Omental fat pad (tissue), 4 donors: ENCODE results near the gene TMEM59L. TPM values are rescaled to one million over a fixed set of nuclear protein-coding genes. Genes with fewer than 3 reads are reported as not detected.

Experiments
- ATAC-seq: fragments of 150-250 bp; one replicate; pipeline ENCODE4 v1.9.1; 2016; ENCODE audit warnings: mild to moderate bottlenecking, moderate library complexity; ENCODE audit not compliant: low FRiP score
- DNase-seq: peaks from one replicate; pipeline ENCODE4 v3.0.0-alpha.2; 2019; ENCODE audit warnings: low spot score
- total RNA-seq, 4 donors: library from RNA; depleted of rRNA; stranded (reverse); fragments of >200 nt; gene quantifications; one replicate each; pipeline ENCODE4 v1.1.0, GENCODE V29; 2016
- TF ChIP-seq, protein P1 (sequence below), 3 donors: fragments of 450-650 bp; IDR thresholded peaks; one replicate each; pipeline ENCODE4 v1.5.1; 2016 to 2017; ENCODE audit warnings: antibody characterized with exemption in 3 of 3, mild to moderate bottlenecking in 3 of 3, moderate library complexity in 2 of 3

TMEM59L gene
- total RNA-seq, 4 donors from 2014 or later, result 0.28 to 0.79 TPM; not detected in 2

DNA sequence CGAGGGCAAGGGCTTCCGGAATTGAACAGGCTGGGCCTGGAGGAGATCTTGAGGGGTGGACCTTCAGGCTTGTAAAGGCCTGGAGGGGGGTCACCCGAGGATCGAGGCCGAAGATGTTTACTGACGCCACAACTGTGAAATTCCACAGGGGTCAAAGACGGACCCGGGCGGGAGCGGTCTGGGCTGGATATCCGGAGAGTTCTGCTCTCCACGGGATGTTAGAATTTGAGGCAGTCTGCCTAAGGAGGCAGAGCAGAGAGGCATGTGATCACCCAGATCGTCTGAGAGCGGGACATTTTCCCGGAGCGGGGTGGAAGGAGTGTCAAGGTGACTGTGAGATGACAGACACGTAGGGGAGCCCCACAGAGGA lies 37.3 kb downstream of the TMEM59L start:
- TF ChIP-seq, protein P1, sequence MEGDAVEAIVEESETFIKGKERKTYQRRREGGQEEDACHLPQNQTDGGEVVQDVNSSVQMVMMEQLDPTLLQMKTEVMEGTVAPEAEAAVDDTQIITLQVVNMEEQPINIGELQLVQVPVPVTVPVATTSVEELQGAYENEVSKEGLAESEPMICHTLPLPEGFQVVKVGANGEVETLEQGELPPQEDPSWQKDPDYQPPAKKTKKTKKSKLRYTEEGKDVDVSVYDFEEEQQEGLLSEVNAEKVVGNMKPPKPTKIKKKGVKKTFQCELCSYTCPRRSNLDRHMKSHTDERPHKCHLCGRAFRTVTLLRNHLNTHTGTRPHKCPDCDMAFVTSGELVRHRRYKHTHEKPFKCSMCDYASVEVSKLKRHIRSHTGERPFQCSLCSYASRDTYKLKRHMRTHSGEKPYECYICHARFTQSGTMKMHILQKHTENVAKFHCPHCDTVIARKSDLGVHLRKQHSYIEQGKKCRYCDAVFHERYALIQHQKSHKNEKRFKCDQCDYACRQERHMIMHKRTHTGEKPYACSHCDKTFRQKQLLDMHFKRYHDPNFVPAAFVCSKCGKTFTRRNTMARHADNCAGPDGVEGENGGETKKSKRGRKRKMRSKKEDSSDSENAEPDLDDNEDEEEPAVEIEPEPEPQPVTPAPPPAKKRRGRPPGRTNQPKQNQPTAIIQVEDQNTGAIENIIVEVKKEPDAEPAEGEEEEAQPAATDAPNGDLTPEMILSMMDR (IDR thresholded peaks at IDR 0.05), result no peak
- DNase-seq, result no peak
- peak; percentile 42 for ATAC-seq

DNA sequence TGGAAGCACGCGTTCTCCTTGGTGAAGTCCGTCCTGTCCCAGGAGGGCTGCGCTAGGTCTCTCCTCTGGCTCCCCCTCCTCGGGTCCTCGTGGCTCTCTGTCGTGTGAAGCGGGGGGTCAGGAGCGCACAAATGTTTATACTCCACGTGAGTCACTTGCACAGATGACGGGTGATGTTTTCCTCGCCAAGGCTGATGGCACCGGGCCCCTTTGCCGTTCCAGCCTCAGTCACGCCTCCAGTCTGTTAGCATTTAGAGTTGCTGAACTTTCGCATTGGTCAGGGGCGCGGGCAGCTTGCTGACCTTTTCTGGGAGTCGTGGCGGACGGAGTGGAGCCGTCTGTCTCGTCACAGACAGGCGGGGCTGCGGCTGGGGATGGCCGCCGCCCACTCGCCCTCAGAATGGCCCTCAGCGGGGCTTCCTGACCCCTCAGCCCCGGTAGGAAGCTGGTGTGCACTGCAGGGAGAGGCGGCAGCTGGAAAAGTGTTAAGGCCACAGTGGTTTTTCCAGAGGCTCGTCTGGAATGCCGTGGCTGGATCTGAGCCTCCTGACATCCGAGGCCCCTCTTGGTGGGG lies 37.9 kb downstream of the TMEM59L start:
- TF ChIP-seq, protein P1 (IDR thresholded peaks at IDR 0.05), result no peak
- peak; percentile 33 for ATAC-seq
- DNase-seq, result no peak

- TF ChIP-seq, protein P1 (IDR thresholded peaks at IDR 0.05), result no peak
- DNase-seq (no peak), ATAC-seq (no peak)
Observed at GRCh38 chr19:18651300-18651699, 38.6 kb downstream of the TMEM59L start.

- TF ChIP-seq, protein P1 (IDR thresholded peaks at IDR 0.05), result no peak
- DNase-seq (no peak), ATAC-seq (no peak)
Observed at GRCh38 chr19:18651733-18652132, 39.1 kb downstream of the TMEM59L start.

DNA sequence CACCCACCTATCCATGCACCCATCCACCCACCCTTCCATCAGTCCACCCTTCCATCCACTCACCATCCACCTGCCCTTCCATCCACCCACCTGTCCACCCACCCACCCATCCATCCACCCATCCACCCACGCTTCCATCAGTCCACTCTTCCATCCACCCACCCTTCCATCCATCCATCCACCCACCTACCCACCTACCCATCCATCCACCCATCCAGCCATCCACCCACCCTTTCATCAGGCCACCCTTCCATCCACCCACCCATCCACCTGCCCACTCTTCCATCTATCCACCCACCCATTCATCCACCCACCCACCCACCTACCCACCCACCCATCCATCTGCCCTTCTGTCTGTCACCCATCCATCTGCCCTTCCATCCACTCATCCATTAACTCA lies 41.2 kb downstream of the TMEM59L start:
- TF ChIP-seq, protein P1 (IDR thresholded peaks at IDR 0.05), result no peak
- no peak for ATAC-seq
- DNase-seq, result no peak

DNA sequence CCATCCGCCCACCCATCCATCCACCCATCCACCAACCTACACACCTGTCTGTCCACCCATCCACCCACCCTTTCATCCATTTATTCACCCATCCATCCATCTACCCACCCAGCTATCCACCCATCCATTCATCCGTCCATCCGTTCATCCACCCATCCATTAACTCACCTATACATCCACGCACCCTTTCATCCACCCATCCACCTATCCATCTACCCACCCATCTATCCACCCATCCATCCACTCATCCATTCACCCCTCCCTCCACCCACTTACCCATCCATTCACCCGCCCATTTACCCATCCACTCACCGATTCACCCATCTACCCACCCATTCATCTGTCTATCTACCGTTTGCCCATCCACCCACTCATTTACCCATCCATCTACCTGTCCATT lies 41.8 kb downstream of the TMEM59L start:
- TF ChIP-seq, protein P1 (IDR thresholded peaks at IDR 0.05), result no peak
- no peak for ATAC-seq
- no peak for DNase-seq

DNA sequence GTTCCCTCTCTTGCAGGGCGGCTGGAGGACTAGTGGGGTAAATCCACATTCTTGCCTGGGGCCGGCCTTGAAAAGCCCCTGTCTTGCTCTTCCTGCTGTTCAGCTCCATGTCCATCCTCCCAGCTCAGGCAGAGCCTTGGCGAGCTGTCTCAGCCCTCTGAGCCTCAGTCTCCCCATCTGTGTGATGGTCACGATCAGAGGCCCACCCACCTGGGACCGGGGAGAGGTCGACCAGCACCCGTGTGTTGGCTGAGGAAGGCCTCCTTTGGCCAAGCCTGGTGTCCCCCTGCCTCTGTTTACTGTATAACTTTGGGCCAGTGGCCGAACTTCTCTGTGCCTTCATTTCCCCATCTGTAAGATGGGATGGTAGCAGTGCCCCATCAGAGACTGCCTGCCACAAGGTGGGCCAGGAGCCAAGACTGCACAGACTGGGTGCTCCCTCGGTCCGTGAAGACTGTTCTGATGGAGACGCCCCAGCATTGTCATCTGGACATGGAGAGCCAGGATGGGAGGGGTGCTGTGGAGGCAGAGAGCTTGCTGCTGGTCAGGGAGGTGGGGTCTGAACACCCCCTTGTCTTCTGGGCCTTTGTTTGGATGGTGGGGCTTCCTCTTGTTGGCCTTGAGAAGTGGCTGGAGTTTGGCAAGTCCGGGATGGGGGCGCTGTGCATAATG lies 42.6 kb downstream of the TMEM59L start:
- TF ChIP-seq, protein P1 (IDR thresholded peaks at IDR 0.05), result no peak
- ATAC-seq (no peak), DNase-seq (no peak)
